ENCODE data around the gene EXD3. TPM values are rescaled to one million over a fixed set of nuclear protein-coding genes. Genes with fewer than 3 reads are reported as not detected.

Gene EXD3
- total and polyA plus RNA-seq, 9 of the 15 experiments (the other 6 are each of a cell fraction or from before 2014, with no cell fraction given): 0.29 to 12.5 (median 3.9) TPM

- peak overlapping the region; percentile 88 for H3K27ac ChIP-seq (ENCODE audit: extremely low read depth, low read depth, low read length)
- peaks cover 28% of the 10 kb centered on the region for H3K79me2 ChIP-seq (ENCODE audit: control insufficient read depth, insufficient read depth, low read length)
- BruUV-seq (replicated peaks): TSS peak; percentile 82
- no peak overlapping the region for H2AFZ ChIP-seq (ENCODE audit: low read depth, low read length)
- H3K9me1 ChIP-seq (ENCODE audit: control insufficient read depth, insufficient read depth, low read length): no peaks in the 10 kb centered on the region
- ATAC-seq (no peak), DNase-seq (ENCODE audit: extremely low read depth in 1 of 4, low spot score in 3 of 4) (peak in 1 of 4 experiments; percentile 69), FAIRE-seq (peak; percentile 78)
- no peaks in the 10 kb centered on the region for H3K27me3 ChIP-seq (ENCODE audit: control insufficient read depth in 2 of 2, insufficient read depth in 2 of 2, low read length in 2 of 2)
- POLR2A ChIA-PET: interaction anchor here (0.6 to 1.2 kb wide), 2 partner anchors 11 to 252 kb away, joined by 3 to 4 read pairs; partner anchors contain the start of gene MRPL41
- H3K4me2 ChIP-seq (ENCODE audit: insufficient read depth, low read length): peak overlapping the region; percentile 82
- peaks cover 31 to 82% of the 10 kb centered on the region in 2 experiments for H3K4me1 ChIP-seq (replicated peaks in 1 of 2; ENCODE audit: control insufficient read depth in 2 of 2, insufficient read depth in 2 of 2, low read length in 2 of 2)
- 0 out of 2 replicates have a peak, but pooled peaks cover 1% of the 10 kb centered on the region for H3K9me3 ChIP-seq (replicated peaks; ENCODE audit: control insufficient read depth, insufficient read depth, low read depth, low read length)
- in situ Hi-C loops (cut with MboI): no loop called here
- H3K9ac ChIP-seq (ENCODE audit: insufficient read depth in 1 of 2, low read depth in 2 of 2, low read length in 2 of 2): peak overlapping the region; percentile 81 to 86; a peak in 3 of 4 replicates
- peaks cover 8% of the 10 kb centered on the region; the same call in 1 of the 3 replicates for H3K36me3 ChIP-seq (ENCODE audit: control insufficient read depth, insufficient read depth, low read length)
- CTCF ChIA-PET (ENCODE audit: low intra/inter-chr PET ratio): interaction anchor here (0.6 kb wide), 1 partner anchor 221 kb away, joined by 3 read pairs; no protein-coding TSS in a partner anchor
- peaks cover 10% of the 10 kb centered on the region for H4K20me1 ChIP-seq (replicated peaks; ENCODE audit: control insufficient read depth, insufficient read depth, low read length)
- H3K4me3 ChIP-seq: peak overlapping the region; percentile 90
- WGBS (ENCODE audit: insufficient coverage, low coverage, missing lambda C conversion rate): 5% methylated on average over 16 of the region's 16 CpGs
- intact Hi-C loops (cut with micrococcal nuclease): loop anchor here (5.0 to 10.0 kb wide), 4 partner anchors 58 to 232 kb away; partner anchors contain the start of genes EXD3, NOXA1 and TUBB4B
- TF ChIP-seq MTA3 (IDR thresholded peaks at IDR 0.05; ENCODE audit: borderline replicate concordance) (peak; percentile 42; the same call in 1 of the 2 replicates), KLF13 (tag; IDR thresholded peaks at IDR 0.05; ENCODE audit: borderline replicate concordance, low read depth) (peak; percentile 21; the same call in 1 of the 2 replicates), NCOA1 (IDR thresholded peaks at IDR 0.05; ENCODE audit: low read depth) (peak; percentile 51; the same call in 1 of the 2 replicates), GTF2B (IDR thresholded peaks at IDR 0.05; ENCODE audit: extremely low read depth, insufficient read length) (no peak), TRIM24 (IDR thresholded peaks at IDR 0.05) (no peak), ETV1 (tag; conservative IDR thresholded peaks at IDR 0.05; ENCODE audit: low read depth) (no peak), CHD1 (IDR thresholded peaks at IDR 0.05; ENCODE audit: low read length) (peak; percentile 40), TARDBP (IDR thresholded peaks at IDR 0.05) (no peak), KAT7 (CRISPR knock-in tag; IDR thresholded peaks at IDR 0.05; ENCODE audit: borderline replicate concordance) (no peak), ZNF263 (CRISPR knock-in tag; IDR thresholded peaks at IDR 0.05; ENCODE audit: borderline replicate concordance) (0 out of 2 replicates have a peak, but pooled peaks have one; percentile 18), NR2C1 (IDR thresholded peaks at IDR 0.05) (no peak), NR2C1 (tag; IDR thresholded peaks at IDR 0.05) (no peak), ATF2 (CRISPR knock-in tag; IDR thresholded peaks at IDR 0.05) (no peak), TOE1 (IDR thresholded peaks at IDR 0.05; ENCODE audit: borderline replicate concordance) (no peak), TOE1 (CRISPR knock-in tag; IDR thresholded peaks at IDR 0.05; ENCODE audit: borderline replicate concordance, low read depth) (no peak), ARID1B (IDR thresholded peaks at IDR 0.05) (0 out of 2 replicates have a peak, but pooled peaks have one; percentile 7), ZKSCAN3 (CRISPR knock-in tag; IDR thresholded peaks at IDR 0.05) (no peak), KLF1 (tag; IDR thresholded peaks at IDR 0.05) (no peak), SMAD4 (CRISPR knock-in tag; conservative IDR thresholded peaks at IDR 0.05) (0 out of 2 replicates have a peak, but pooled peaks have one; percentile 24), CHAMP1 (IDR thresholded peaks at IDR 0.05) (no peak)
These were observed 123.0 kb downstream of the EXD3 start for GRCh38 chr9:137299938-137300337.
